B cell (primary cell): Measurements from ENCODE around the gene PAH.

Experiments used
- EZH2 ChIP-seq: IDR thresholded peaks from 2 replicates; pipeline ENCODE4 v1.6.1; 2012; ENCODE audit warnings: borderline replicate concordance, low read depth, mild to moderate bottlenecking, moderate library complexity, low read length; ENCODE audit not compliant: insufficient read depth, poor library complexity, severe bottlenecking
- TF ChIP-seq, protein P1 (sequence below): fragments of 200-600 bp; IDR thresholded peaks from one replicate; pipeline ENCODE4 v1.8.0; 2022; ENCODE audit warnings: antibody characterized with exemption, mild to moderate bottlenecking

DNA sequence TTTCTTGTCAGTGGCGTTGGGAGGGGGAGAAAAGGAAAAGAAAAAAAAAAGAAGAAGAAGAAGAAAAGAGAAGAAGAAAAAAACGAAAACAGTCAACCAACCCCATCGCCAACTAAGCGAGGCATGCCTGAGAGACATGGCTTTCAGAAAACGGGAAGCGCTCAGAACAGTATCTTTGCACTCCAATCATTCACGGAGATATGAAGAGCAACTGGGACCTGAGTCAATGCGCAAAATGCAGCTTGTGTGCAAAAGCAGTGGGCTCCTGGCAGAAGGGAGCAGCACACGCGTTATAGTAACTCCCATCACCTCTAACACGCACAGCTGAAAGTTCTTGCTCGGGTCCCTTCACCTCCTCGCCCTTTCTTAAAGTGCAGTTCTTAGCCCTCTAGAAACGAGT is 42.3 kb upstream of the PAH start:
- TF ChIP-seq, protein P1, sequence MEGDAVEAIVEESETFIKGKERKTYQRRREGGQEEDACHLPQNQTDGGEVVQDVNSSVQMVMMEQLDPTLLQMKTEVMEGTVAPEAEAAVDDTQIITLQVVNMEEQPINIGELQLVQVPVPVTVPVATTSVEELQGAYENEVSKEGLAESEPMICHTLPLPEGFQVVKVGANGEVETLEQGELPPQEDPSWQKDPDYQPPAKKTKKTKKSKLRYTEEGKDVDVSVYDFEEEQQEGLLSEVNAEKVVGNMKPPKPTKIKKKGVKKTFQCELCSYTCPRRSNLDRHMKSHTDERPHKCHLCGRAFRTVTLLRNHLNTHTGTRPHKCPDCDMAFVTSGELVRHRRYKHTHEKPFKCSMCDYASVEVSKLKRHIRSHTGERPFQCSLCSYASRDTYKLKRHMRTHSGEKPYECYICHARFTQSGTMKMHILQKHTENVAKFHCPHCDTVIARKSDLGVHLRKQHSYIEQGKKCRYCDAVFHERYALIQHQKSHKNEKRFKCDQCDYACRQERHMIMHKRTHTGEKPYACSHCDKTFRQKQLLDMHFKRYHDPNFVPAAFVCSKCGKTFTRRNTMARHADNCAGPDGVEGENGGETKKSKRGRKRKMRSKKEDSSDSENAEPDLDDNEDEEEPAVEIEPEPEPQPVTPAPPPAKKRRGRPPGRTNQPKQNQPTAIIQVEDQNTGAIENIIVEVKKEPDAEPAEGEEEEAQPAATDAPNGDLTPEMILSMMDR: no peak
- no peak for TF ChIP-seq EZH2
